HepG2 (cell line): Measurements from ENCODE around the gene TBCB. TPM values are rescaled to one million over a fixed set of nuclear protein-coding genes. Genes with fewer than 3 reads are reported as not detected.

Experiments
- IRX3 ChIP-seq: sonication (generic); formaldehyde crosslinking; IDR thresholded peaks from 2 replicates; pipeline ENCODE4 v1.8.1; 2023; ENCODE audit warnings: mild to moderate bottlenecking, low read depth, missing genetic modification reagents, borderline replicate concordance
- MEIS1 ChIP-seq: sonication (generic); formaldehyde crosslinking; IDR thresholded peaks from 2 replicates; pipeline ENCODE4 v1.9.0; 2021; ENCODE audit warnings: mild to moderate bottlenecking, missing genetic modification reagents, moderate library complexity, borderline replicate concordance
- RBFOX2 ChIP-seq: fragments of 200-400 bp; formaldehyde crosslinking; IDR thresholded peaks from 2 replicates; pipeline ENCODE4 v1.6.1; 2017; ENCODE audit warnings: low read depth, mild to moderate bottlenecking, low read length
- SMARCE1 ChIP-seq: fragments of 450-650 bp; IDR thresholded peaks from 2 replicates; pipeline ENCODE4 v1.6.1; 2017; ENCODE audit warnings: borderline replicate concordance
- SP1 ChIP-seq, 2 experiments: fragments of 450-650 bp in 1 of 2; sonication (generic) in 1 of 2; formaldehyde crosslinking in 1 of 2; IDR thresholded peaks; 2 replicates each; pipeline versions ENCODE4 v1.4.0 to v1.6.1; 2016 to 2020; ENCODE audit warnings: missing genetic modification reagents in 1 of 2
- polyA plus RNA-seq, 8 experiments: library from polyadenylated mRNA; depleted of rRNA in 3 of 8; stranded (reverse) in 7 of 8; unstranded in 1 of 8; fragments of >200 nt; fragmentation: Illumina TruSeq in 4 of 8; extraction: Trizol in 4 of 8; gene quantifications; 2 replicates each; pipeline versions ENCODE4 v1.2.1 to v1.2.3, GENCODE V29; 2011 to 2016; ENCODE audit warnings: low read depth in 4 of 8, missing spikeins in 1 of 8, mixed read lengths in 1 of 8; ENCODE audit not compliant: insufficient read depth in 1 of 8
- total RNA-seq, 5 experiments: library from RNA; depleted of rRNA; stranded (reverse); fragments of >200 nt; fragmentation: Illumina TruSeq; extraction: Trizol; gene quantifications; 2 replicates each; pipeline ENCODE4 v1.2.3, GENCODE V29; 2016; ENCODE audit warnings: low read depth in 1 of 5
- TF ChIP-seq, protein P1 (sequence below): sonication (generic); IDR thresholded peaks from 2 replicates; pipeline ENCODE4 v1.6.1; 2016; ENCODE audit warnings: low read depth, borderline replicate concordance
- TF ChIP-seq, protein P2 (sequence below): sonication (generic); formaldehyde crosslinking; IDR thresholded peaks from 2 replicates; pipeline ENCODE4 v1.4.0; 2020; ENCODE audit warnings: mild to moderate bottlenecking, missing genetic modification reagents, borderline replicate concordance
- TF ChIP-seq, protein P3 (sequence below): sonication (generic); formaldehyde crosslinking; IDR thresholded peaks from 2 replicates; pipeline ENCODE4 v1.5.0; 2020; ENCODE audit warnings: mild to moderate bottlenecking, missing genetic modification reagents, borderline replicate concordance
- TF ChIP-seq, protein P4 (sequence below): sonication (generic); formaldehyde crosslinking; IDR thresholded peaks from 2 replicates; pipeline ENCODE4 v1.8.1; 2023; ENCODE audit warnings: mild to moderate bottlenecking, moderate library complexity, missing genetic modification reagents

TBCB gene
- total and polyA plus RNA-seq, 2 of the 13 experiments (the other 11 are each of a cell fraction or from before 2014, with no cell fraction given) = 271 to 276 TPM

DNA sequence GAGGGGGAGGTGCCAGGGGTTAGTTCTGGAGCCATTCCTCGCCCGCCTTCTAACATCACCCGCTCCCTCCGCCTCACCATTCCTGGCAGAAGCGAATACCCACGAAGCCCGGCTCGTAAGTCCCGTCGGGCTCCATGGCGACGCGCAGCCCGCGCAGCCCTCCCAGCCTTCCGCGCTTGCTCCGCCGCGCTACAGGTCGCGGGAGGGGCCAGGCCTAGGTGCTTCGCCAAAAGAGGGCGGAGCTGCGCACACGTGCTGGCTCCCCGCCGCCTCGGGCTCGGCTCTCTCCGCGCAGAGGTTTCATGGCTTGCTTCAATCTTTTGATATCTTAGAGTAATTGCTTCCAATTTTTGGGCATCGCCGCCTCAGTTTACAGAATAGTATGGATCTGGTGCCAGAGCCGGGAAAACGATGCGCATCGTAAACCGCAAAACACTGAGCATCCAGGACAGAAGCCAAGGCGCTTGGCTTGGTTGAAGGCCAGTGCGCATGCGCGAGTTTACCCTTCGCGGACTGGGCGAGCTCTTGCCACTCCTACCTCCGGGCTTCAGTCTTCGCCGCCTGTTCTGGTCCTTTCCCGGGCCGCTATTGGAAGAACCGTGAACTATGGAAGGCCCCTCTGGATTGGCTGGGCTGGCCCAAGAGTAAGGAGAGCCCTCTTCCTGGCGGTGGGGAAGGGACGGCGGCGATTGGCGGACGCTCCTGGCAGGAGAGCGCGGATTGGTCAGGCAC, 381 bp upstream of the TBCB start, which contains the start of gene POLR2I (continued):
- TF ChIP-seq, protein P1, sequence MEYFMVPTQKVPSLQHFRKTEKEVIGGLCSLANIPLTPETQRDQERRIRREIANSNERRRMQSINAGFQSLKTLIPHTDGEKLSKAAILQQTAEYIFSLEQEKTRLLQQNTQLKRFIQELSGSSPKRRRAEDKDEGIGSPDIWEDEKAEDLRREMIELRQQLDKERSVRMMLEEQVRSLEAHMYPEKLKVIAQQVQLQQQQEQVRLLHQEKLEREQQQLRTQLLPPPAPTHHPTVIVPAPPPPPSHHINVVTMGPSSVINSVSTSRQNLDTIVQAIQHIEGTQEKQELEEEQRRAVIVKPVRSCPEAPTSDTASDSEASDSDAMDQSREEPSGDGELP = 0 out of 2 replicates have a peak, but pooled peaks have one; percentile 2
- TF ChIP-seq, protein P2, sequence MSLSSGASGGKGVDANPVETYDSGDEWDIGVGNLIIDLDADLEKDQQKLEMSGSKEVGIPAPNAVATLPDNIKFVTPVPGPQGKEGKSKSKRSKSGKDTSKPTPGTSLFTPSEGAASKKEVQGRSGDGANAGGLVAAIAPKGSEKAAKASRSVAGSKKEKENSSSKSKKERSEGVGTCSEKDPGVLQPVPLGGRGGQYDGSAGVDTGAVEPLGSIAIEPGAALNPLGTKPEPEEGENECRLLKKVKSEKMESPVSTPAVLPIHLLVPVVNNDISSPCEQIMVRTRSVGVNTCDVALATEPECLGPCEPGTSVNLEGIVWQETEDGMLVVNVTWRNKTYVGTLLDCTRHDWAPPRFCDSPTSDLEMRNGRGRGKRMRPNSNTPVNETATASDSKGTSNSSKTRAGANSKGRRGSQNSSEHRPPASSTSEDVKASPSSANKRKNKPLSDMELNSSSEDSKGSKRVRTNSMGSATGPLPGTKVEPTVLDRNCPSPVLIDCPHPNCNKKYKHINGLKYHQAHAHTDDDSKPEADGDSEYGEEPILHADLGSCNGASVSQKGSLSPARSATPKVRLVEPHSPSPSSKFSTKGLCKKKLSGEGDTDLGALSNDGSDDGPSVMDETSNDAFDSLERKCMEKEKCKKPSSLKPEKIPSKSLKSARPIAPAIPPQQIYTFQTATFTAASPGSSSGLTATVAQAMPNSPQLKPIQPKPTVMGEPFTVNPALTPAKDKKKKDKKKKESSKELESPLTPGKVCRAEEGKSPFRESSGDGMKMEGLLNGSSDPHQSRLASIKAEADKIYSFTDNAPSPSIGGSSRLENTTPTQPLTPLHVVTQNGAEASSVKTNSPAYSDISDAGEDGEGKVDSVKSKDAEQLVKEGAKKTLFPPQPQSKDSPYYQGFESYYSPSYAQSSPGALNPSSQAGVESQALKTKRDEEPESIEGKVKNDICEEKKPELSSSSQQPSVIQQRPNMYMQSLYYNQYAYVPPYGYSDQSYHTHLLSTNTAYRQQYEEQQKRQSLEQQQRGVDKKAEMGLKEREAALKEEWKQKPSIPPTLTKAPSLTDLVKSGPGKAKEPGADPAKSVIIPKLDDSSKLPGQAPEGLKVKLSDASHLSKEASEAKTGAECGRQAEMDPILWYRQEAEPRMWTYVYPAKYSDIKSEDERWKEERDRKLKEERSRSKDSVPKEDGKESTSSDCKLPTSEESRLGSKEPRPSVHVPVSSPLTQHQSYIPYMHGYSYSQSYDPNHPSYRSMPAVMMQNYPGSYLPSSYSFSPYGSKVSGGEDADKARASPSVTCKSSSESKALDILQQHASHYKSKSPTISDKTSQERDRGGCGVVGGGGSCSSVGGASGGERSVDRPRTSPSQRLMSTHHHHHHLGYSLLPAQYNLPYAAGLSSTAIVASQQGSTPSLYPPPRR = peak; percentile 46; the same call in 1 of the 2 replicates
- 0 out of 2 replicates have a peak, but pooled peaks have one; percentile 81 for TF ChIP-seq IRX3 (CRISPR knock-in tag)
- TF ChIP-seq, protein P3, sequence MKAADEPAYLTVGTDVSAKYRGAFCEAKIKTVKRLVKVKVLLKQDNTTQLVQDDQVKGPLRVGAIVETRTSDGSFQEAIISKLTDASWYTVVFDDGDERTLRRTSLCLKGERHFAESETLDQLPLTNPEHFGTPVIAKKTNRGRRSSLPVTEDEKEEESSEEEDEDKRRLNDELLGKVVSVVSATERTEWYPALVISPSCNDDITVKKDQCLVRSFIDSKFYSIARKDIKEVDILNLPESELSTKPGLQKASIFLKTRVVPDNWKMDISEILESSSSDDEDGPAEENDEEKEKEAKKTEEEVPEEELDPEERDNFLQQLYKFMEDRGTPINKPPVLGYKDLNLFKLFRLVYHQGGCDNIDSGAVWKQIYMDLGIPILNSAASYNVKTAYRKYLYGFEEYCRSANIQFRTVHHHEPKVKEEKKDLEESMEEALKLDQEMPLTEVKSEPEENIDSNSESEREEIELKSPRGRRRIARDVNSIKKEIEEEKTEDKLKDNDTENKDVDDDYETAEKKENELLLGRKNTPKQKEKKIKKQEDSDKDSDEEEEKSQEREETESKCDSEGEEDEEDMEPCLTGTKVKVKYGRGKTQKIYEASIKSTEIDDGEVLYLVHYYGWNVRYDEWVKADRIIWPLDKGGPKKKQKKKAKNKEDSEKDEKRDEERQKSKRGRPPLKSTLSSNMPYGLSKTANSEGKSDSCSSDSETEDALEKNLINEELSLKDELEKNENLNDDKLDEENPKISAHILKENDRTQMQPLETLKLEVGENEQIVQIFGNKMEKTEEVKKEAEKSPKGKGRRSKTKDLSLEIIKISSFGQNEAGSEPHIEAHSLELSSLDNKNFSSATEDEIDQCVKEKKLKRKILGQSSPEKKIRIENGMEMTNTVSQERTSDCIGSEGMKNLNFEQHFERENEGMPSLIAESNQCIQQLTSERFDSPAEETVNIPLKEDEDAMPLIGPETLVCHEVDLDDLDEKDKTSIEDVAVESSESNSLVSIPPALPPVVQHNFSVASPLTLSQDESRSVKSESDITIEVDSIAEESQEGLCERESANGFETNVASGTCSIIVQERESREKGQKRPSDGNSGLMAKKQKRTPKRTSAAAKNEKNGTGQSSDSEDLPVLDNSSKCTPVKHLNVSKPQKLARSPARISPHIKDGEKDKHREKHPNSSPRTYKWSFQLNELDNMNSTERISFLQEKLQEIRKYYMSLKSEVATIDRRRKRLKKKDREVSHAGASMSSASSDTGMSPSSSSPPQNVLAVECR (CRISPR knock-in tag) = peak; percentile 94
- TF ChIP-seq, protein P4, sequence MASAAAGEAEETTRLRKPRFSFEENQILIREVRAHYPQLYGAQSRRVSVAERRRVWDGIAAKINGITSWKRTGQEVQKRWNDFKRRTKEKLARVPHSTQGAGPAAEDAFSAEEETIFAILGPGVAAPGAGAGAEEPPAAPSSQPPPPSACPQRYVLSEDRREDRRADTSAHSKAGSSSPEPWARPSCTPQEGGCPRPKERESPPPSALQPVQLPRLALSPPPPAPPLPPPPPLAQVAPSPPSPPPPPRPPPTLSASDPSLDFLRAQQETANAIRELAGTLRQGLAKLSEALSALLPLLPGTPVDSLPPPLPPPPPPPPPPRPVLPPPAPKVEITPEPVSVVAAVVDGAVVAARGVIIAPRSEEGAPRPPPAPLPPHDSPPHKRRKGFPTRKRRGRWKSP (CRISPR knock-in tag) = no peak
- no peak for TF ChIP-seq SMARCE1
- peak; percentile 86 for TF ChIP-seq RBFOX2
- TF ChIP-seq SP1 (IDR thresholded peaks at IDR 0.05) = 0 out of 2 replicates have a peak, but pooled peaks have one; percentile 35
- TF ChIP-seq SP1 (CRISPR knock-in tag; IDR thresholded peaks at IDR 0.05) = peak; percentile 97
- no peak for TF ChIP-seq MEIS1 (CRISPR knock-in tag)
